ENCODE data around the gene ARHGAP6.

- TF ChIP-seq POLR2A (IDR thresholded peaks at IDR 0.05): no peak
- no peak for TF ChIP-seq CTCF (IDR thresholded peaks at IDR 0.05)
Observed at GRCh38 chrX:11575332-11575731, 90.4 kb downstream of the ARHGAP6 start.

Measured in lower leg skin (tissue), 3 donors.